OCI-M1 (cell line): Measurements from ENCODE around the gene TNK2.
"Not testable (repeated sequence)": the region's sequence is repeated elsewhere in the genome, so short reads cannot be mapped to it uniquely, and the experiment has no call there.

ENCODE experiments used
- DNase-seq: peaks from one replicate; lab custom pipeline; 2025; lab: John Stamatoyannopoulos, UW

The TNK2 gene

DNA sequence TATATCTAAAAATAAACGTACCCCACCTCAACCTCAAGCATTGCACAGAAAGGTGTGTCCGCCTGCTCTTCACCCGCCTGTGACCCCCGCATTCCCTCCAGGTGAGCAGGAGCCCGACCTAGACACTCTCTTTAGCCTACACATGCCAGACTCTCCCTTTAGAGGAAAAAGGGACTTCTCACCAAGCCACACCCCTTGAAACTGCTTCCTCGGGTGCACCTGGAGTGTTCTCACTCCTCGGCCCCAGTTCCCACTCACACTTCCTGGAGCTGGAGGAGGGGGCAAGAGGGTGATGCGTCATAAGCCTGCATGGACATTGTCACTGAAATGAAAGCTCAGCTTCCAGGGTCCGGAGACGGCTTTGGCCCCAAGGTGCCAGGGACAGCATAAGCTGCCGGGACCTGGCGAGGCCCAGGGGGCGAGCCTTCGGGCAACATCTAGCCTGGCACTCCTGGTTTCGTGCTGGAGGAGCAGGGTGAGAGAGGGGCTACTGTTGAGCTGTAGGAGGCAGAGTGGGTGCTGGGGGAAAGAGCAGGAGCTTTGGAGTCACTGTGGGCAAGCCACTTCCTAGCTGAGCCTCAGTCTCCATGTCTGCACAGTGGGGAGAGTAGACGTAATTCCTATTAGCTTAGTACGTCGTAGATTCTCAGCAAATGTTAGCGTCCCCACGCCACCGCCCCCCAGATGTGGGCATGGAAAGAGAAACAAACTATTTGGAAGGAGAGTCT, 86.8 kb downstream of the TNK2 start:
- DNase-seq: no peak

DNA sequence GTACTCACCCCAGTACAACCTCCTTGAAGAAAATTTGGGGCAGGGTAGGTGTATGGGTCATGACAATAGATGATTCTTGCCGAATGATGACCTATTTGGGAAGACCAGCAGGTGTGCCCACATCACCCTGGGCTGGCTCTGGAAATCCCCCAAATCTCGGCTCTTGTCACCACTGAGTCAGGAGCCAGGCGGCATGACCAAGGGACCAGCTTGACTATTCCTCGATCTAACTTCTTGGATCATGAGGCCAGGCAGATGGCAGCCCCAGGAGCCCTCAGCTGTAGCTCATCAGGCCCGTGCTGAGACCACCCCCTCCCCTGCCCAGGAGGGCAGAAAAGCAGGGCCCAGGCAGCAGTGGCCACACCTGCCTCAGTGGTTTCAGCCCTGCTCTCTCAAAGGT, 87.5 kb downstream of the TNK2 start:
- no peak for DNase-seq

DNA sequence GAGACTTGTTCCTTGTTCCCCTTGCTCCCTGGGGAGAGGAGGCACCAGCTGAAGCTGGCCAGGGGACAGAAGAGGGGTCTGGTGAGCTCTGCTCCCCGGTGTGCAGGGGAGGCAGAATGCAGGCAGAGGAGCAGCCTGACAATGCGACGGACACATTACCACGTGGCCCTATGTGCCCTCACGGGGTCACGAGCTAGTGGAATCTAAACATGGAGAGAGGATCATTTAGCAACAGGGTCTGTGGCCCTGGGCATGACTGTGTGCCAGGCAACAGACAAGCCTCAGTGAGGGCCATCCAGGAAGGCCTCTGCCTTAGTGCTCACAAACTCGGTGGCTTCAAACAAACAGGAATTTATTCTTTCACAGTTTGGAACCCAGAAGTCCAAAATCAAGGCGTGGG, 88.2 kb downstream of the TNK2 start:
- DNase-seq: no peak

DNA sequence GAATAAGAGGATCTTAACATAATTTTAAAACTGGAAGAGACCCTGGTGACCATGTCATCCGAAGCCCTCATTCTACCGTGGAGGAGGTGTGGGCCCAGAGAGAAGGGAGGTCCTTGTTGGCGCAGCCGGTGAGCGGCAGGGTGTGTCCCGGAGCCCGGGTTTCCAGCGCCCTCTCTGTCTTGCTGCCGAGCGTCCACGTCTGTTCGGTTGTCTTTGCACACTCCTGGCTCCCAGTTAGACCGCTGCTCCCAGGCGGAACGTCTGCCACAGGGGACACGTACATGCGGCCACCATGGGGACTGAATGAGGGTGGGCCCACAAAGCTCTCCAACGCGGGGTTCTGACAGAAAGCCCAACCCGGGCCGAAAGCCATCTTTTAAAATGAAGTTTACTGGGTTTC, 90.0 kb downstream of the TNK2 start:
- DNase-seq: no peak

GRCh38 chr3:195817578-195818135, 90.7 kb downstream of the TNK2 start:
- DNase-seq: no peak

- DNase-seq: not testable (repeated sequence)
Observed at GRCh38 chr3:195816276-195816913, 92.0 kb downstream of the TNK2 start.

DNA sequence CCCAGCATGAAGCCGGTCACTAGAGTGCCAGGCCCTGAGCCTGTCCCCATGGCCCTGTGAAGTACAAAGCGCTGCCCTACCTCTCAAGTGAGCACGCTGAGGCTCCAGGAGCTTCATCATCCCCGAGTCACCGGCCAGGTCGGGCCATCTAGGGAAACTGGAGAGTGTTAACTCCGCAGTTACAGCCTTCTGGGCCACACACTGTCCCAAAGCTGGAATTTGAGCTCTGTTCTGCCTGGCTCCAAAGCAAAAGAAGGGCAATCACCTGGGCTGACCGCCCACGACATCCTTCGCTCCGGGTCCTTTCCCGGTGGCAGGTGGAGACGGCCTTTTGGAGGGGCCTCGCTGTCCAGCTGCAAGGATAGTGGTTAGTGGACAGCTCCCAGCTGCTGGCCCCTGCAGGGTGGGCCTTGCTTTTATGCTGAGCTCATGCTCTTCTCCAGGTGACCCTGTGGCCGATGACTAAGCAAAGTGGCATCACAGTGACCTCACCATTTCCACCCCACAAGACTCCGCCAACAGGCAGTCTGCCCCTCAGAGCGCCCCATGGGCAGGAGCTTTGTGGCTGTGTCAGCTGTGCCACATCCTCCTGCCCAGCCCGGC, 93.1 kb downstream of the TNK2 start:
- no peak for DNase-seq

- no peak for DNase-seq
Observed at GRCh38 chr3:195813916-195814640, 94.3 kb downstream of the TNK2 start.
